Measurements from ENCODE around the gene ART1. TPM values are rescaled to one million over a fixed set of nuclear protein-coding genes. Genes with fewer than 3 reads are reported as not detected.

Gene ART1
- total and polyA plus RNA-seq, 2 of the 8 experiments (the other 6 are each of a cell fraction or from before 2014, with no cell fraction given): not detected

DNA sequence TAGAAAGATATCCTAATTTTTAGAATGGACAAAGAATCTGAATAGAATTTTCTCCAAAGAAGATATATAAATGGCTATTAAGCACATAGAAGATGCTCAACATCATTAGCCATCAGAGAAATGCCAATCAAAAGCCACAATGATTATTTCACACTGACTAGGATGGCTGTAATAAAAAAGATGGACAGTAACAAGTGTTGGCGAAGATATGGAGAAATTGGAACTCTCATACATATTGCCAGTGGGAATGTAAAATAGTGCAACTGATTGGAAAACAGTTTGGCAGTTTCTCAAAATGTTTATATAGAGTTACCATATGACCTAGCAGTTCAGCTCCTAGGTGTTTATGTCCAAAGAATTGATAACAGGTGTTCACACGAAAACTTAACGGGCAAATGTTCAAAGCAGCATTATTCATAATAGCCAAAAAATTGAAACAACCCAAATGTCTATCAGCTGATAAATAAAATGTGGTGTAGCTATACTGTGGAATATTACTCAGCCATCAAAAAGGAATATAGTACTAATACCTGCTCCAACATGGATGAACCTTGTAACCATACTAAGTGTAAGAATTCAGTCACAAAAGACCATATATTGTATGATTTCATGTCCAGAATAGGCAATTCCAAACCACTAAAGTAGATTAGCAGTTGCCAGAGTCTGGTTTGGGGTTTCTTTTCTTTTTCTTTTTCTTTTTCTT is 32.8 kb upstream of the ART1 start:
- H3K4me3 ChIP-seq (ENCODE audit: extremely low read depth in 1 of 4, insufficient read depth in 2 of 4, low read depth in 3 of 4, low read length in 4 of 4): no peak overlapping the region
- H3K4me2 ChIP-seq (ENCODE audit: insufficient read depth in 1 of 2, low read depth in 2 of 2, low read length in 2 of 2): no peak overlapping the region
- H2BK20ac ChIP-seq (ENCODE audit: low read length): no peak overlapping the region
- DNase-seq (ENCODE audit: low read depth in 1 of 2, low spot score in 2 of 2): no peak
- no peak overlapping the region for H2AFZ ChIP-seq (ENCODE audit: low read length)
- H3K23ac ChIP-seq (ENCODE audit: insufficient read length): no peak overlapping the region
- WGBS, 2 experiments (ENCODE audit: extremely low coverage in 1 of 2, insufficient coverage in 1 of 2, insufficient read length in 1 of 2, insufficient replicate concordance in 2 of 2, low coverage in 1 of 2, low lambda C conversion rate in 2 of 2, missing lambda C conversion rate in 1 of 2): 68% methylated on average over 3 of the region's 3 CpGs; no CpG with 5 or more reads in 1 of the 2 experiments
- TF ChIP-seq HDAC2 (IDR thresholded peaks at IDR 0.05; ENCODE audit: borderline replicate concordance in 1 of 2, low read depth in 2 of 2, low read length in 2 of 2): peak in 1 of 2 experiments; percentile 34; a peak in 1 of 4 replicates
- TF ChIP-seq YY1 (IDR thresholded peaks at IDR 0.05; ENCODE audit: low read depth, low read length): no peak
- no peak for TF ChIP-seq ASH2L (IDR thresholded peaks at IDR 0.05; ENCODE audit: low read length)
- peak; percentile 84 for TF ChIP-seq KDM1A (IDR thresholded peaks at IDR 0.05; ENCODE audit: borderline replicate concordance, low read length)
- no peak for TF ChIP-seq EZH2 (IDR thresholded peaks at IDR 0.05; ENCODE audit: low read depth, low read length, severe bottlenecking)
- H2AK5ac ChIP-seq (ENCODE audit: low read depth, low read length): no peak overlapping the region
- no peak overlapping the region for H2BK5ac ChIP-seq (ENCODE audit: low read depth, low read length)
- H2BK120ac ChIP-seq (replicated peaks; ENCODE audit: low read depth, low read length): no peak overlapping the region
- H4K20me1 ChIP-seq (replicated peaks in 1 of 2; ENCODE audit: control insufficient read depth in 1 of 2, insufficient read depth in 2 of 2, low read length in 2 of 2): no peaks in the 10 kb centered on the region
- no peak overlapping the region for H3K56ac ChIP-seq (replicated peaks; ENCODE audit: insufficient read length, low read depth, low read length)
- ChIA-PET POLR2A (ENCODE audit: partially characterized antibody) (no interaction called here), CTCF (ENCODE audit: partially characterized antibody) (interaction anchor here (4.5 kb wide), 1 partner anchor 135 kb away, joined by 37 read pairs; no protein-coding TSS in a partner anchor)
- H3K9ac ChIP-seq (replicated peaks in 1 of 4; ENCODE audit: extremely low read depth in 1 of 4, low read depth in 3 of 4, low read length in 3 of 4): no peak overlapping the region
- no peak overlapping the region for H3K18ac ChIP-seq (ENCODE audit: extremely low read depth, low read length)
- H3K36me3 ChIP-seq (ENCODE audit: control insufficient read depth in 2 of 4, insufficient read depth in 4 of 4, low read length in 3 of 4): no peaks in the 10 kb centered on the region
- no peak overlapping the region for H4K8ac ChIP-seq (ENCODE audit: extremely low read depth, insufficient read depth, low read length)
- H3K23me2 ChIP-seq (ENCODE audit: low read depth, low read length): no peaks in the 10 kb centered on the region; the same call in 1 of the 2 replicates
- no peaks in the 10 kb centered on the region; a peak in 1 of 7 replicates for H3K4me1 ChIP-seq (replicated peaks in 1 of 4; ENCODE audit: control insufficient read depth in 3 of 4, insufficient read depth in 4 of 4, low read length in 3 of 4)
- no peak overlapping the region for H3K27ac ChIP-seq (ENCODE audit: low read depth, low read length)
- H3K79me2 ChIP-seq (ENCODE audit: control insufficient read depth in 1 of 2, insufficient read depth in 2 of 2, low read length in 2 of 2): no peaks in the 10 kb centered on the region
- no peak overlapping the region for H3K14ac ChIP-seq (ENCODE audit: insufficient read length)
- H3K27me3 ChIP-seq (replicated peaks in 1 of 4; ENCODE audit: control insufficient read depth in 3 of 4, extremely low read depth in 1 of 4, insufficient read depth in 3 of 4, low read length in 3 of 4): no peaks in the 10 kb centered on the region
- no peak overlapping the region for H4K5ac ChIP-seq (ENCODE audit: insufficient read length, low read depth, low read length)
- FAIRE-seq: no peak
- H2BK15ac ChIP-seq (ENCODE audit: low read length): no peak overlapping the region
- no peak overlapping the region for H3K4ac ChIP-seq (replicated peaks; ENCODE audit: insufficient read length, low read depth, low read length)
- no peak overlapping the region for H4K91ac ChIP-seq (replicated peaks; ENCODE audit: insufficient read length, low read length)
- no peaks in the 10 kb centered on the region for H3K79me1 ChIP-seq (ENCODE audit: low read depth, low read length)
- H3K9me3 ChIP-seq (ENCODE audit: insufficient read depth in 2 of 2, low read depth in 1 of 2, low read length in 1 of 2): 0 out of 4 replicates have a peak, but pooled peaks cover 0 to 3% of the 10 kb centered on the region in 2 experiments
- no peak overlapping the region for H2BK12ac ChIP-seq (ENCODE audit: low read depth, low read length)

All from H1 (cell line).